Measurements from ENCODE around the gene CATSPERE. TPM values are rescaled to one million over a fixed set of nuclear protein-coding genes. Genes with fewer than 3 reads are reported as not detected.
A peak's percentile ranks its signal among the peaks of the same experiment; 100 is the strongest.

The CATSPERE gene
- total RNA-seq, 1 experiment from 2014 or later, result 0.14 TPM

DNA sequence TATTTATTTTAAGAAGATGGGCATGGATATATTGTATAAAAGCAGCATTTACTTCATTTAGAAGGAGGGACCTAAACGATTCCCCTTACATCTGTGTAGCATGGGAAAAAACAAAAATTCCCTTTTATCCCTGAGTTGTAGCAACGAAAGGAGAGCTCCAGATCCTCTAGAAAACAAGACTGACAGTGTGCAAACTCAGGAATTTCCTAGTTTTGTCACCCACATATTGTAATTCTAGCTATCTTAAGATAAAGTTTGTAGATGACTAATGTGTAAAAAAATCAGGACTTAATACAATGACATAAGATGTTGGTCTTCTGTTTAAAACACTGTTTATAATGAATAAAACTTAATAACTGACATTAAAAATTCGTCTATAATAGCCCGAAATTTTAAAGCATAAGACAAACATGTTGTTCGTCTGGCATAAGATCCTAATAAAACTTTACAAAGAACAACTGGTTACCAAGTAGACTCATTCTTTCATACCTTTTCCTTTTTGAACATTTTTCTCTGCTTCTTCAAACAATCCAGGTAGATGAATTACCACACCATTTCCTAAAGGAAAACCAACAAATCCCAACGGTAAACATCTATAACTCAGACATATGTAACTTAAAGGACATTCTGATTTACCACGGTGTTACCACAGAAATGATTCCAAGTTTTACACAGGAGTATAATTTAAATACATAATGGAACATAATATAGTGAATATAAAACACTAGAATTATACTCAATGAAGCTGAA is 24.6 kb upstream of the CATSPERE start:
- H3K4me1 ChIP-seq, result peaks cover 12% of the 10 kb centered on the region
- Mint-ChIP-seq H3K9me3 (ENCODE audit: unreplicated experiment) (no peaks in the 10 kb centered on the region), H3K27me3 (ENCODE audit: insufficient read depth, unreplicated experiment) (no peaks in the 10 kb centered on the region), H3K36me3 (ENCODE audit: insufficient read depth, unreplicated experiment) (peaks cover 27% of the 10 kb centered on the region), H3K4me1 (ENCODE audit: low read depth, unreplicated experiment) (peaks cover 12% of the 10 kb centered on the region), H3K27ac (ENCODE audit: unreplicated experiment) (peak overlapping the region; percentile 37), H3K4me3 (ENCODE audit: unreplicated experiment) (no peak overlapping the region)
- H3K4me3 ChIP-seq (ENCODE audit: low read depth, low read length), result no peak overlapping the region
- intact Hi-C loops (cut with micrococcal nuclease; ENCODE audit: unreplicated experiment), result no loop called here
- no peaks in the 10 kb centered on the region for H3K27me3 ChIP-seq (replicated peaks; ENCODE audit: control insufficient read depth, insufficient read depth, low read length)
- POLR2A ChIA-PET, result no interaction called here
- H3K36me3 ChIP-seq (ENCODE audit: control insufficient read depth, insufficient read depth, low read length), result 0 out of 2 replicates have a peak, but pooled peaks cover 1% of the 10 kb centered on the region
- no peak for DNase-seq
- CTCF ChIA-PET, result no interaction called here
- no peaks in the 10 kb centered on the region for H3K9me3 ChIP-seq
- TF ChIP-seq, protein P1, sequence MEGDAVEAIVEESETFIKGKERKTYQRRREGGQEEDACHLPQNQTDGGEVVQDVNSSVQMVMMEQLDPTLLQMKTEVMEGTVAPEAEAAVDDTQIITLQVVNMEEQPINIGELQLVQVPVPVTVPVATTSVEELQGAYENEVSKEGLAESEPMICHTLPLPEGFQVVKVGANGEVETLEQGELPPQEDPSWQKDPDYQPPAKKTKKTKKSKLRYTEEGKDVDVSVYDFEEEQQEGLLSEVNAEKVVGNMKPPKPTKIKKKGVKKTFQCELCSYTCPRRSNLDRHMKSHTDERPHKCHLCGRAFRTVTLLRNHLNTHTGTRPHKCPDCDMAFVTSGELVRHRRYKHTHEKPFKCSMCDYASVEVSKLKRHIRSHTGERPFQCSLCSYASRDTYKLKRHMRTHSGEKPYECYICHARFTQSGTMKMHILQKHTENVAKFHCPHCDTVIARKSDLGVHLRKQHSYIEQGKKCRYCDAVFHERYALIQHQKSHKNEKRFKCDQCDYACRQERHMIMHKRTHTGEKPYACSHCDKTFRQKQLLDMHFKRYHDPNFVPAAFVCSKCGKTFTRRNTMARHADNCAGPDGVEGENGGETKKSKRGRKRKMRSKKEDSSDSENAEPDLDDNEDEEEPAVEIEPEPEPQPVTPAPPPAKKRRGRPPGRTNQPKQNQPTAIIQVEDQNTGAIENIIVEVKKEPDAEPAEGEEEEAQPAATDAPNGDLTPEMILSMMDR (IDR thresholded peaks at IDR 0.05; ENCODE audit: insufficient read depth in 1 of 2, low read depth in 1 of 2, low read length in 1 of 2, severe bottlenecking in 1 of 2, unreplicated experiment in 1 of 2), result no peak
- BruUV-seq (replicated peaks), result no TSS peak

DNA sequence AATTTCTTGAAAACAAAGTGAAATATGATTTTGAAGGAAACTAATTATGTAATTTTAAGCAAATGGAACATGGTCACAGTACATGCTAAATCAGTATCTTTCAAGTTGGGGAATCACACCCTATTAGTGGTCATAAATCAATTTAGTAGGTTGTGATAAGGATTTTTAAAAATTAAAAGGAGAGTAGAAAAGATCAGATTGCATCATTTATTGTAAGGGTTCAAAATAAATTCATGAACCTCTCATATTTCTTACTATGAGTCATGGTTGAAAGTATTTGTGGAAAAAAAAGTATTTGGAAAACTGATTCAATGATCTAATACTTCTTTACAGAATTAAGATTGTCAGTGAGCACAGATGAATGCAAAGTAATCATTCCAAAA is 24.0 kb upstream of the CATSPERE start:
- intact Hi-C loops (cut with micrococcal nuclease; ENCODE audit: unreplicated experiment), result no loop called here
- H3K4me3 Mint-ChIP-seq (ENCODE audit: unreplicated experiment), result no peak overlapping the region
- POLR2A ChIA-PET, result no interaction called here
- H3K9me3 Mint-ChIP-seq (ENCODE audit: unreplicated experiment), result no peaks in the 10 kb centered on the region
- BruUV-seq (replicated peaks), result no TSS peak
- H3K27me3 Mint-ChIP-seq (ENCODE audit: insufficient read depth, unreplicated experiment), result no peaks in the 10 kb centered on the region
- H3K4me1 Mint-ChIP-seq (ENCODE audit: low read depth, unreplicated experiment), result peaks cover 12% of the 10 kb centered on the region
- 0 out of 2 replicates have a peak, but pooled peaks cover 1% of the 10 kb centered on the region for H3K36me3 ChIP-seq (ENCODE audit: control insufficient read depth, insufficient read depth, low read length)
- H3K27ac Mint-ChIP-seq (ENCODE audit: unreplicated experiment), result no peak overlapping the region
- H3K27me3 ChIP-seq (replicated peaks; ENCODE audit: control insufficient read depth, insufficient read depth, low read length), result no peaks in the 10 kb centered on the region
- peaks cover 14% of the 10 kb centered on the region for H3K4me1 ChIP-seq
- no peaks in the 10 kb centered on the region for H3K9me3 ChIP-seq
- DNase-seq, result no peak
- CTCF ChIA-PET, result no interaction called here
- TF ChIP-seq, protein P1 (IDR thresholded peaks at IDR 0.05; ENCODE audit: insufficient read depth in 1 of 2, low read depth in 1 of 2, low read length in 1 of 2, severe bottlenecking in 1 of 2, unreplicated experiment in 1 of 2), result no peak
- H3K4me3 ChIP-seq (ENCODE audit: low read depth, low read length), result no peak overlapping the region
- H3K36me3 Mint-ChIP-seq (ENCODE audit: insufficient read depth, unreplicated experiment), result peaks cover 27% of the 10 kb centered on the region

GRCh38 chr1:244439391-244440032 is 21.6 kb upstream of the CATSPERE start:
- Histone ChIP-seq H3K4me1 (peaks cover 19% of the 10 kb centered on the region), H3K9me3 (no peaks in the 10 kb centered on the region), H3K4me3 (ENCODE audit: low read depth, low read length) (no peak overlapping the region), H3K27me3 (replicated peaks; ENCODE audit: control insufficient read depth, insufficient read depth, low read length) (no peaks in the 10 kb centered on the region), H3K36me3 (ENCODE audit: control insufficient read depth, insufficient read depth, low read length) (no peaks in the 10 kb centered on the region)
- ChIA-PET CTCF (no interaction called here), POLR2A (no interaction called here)
- intact Hi-C loops (cut with micrococcal nuclease; ENCODE audit: unreplicated experiment), result no loop called here
- Mint-ChIP-seq H3K4me3 (ENCODE audit: unreplicated experiment) (no peak overlapping the region), H3K4me1 (ENCODE audit: low read depth, unreplicated experiment) (peaks cover 12% of the 10 kb centered on the region), H3K9me3 (ENCODE audit: unreplicated experiment) (no peaks in the 10 kb centered on the region), H3K27me3 (ENCODE audit: insufficient read depth, unreplicated experiment) (no peaks in the 10 kb centered on the region), H3K36me3 (ENCODE audit: insufficient read depth, unreplicated experiment) (peaks cover 16% of the 10 kb centered on the region), H3K27ac (ENCODE audit: unreplicated experiment) (no peak overlapping the region)
- no TSS peak for BruUV-seq (replicated peaks)
- TF ChIP-seq, protein P1 (IDR thresholded peaks at IDR 0.05; ENCODE audit: insufficient read depth in 1 of 2, low read depth in 1 of 2, low read length in 1 of 2, severe bottlenecking in 1 of 2, unreplicated experiment in 1 of 2), result no peak
- DNase-seq, result no peak
